Epithelial cell of proximal tubule (primary cell): Measurements from ENCODE around the gene ZNF554. TPM values are rescaled to one million over a fixed set of nuclear protein-coding genes. Genes with fewer than 3 reads are reported as not detected.

ENCODE experiments used
- DNase-seq: peaks from one replicate; pipeline ENCODE4 v3.0.0-alpha.2; 2011; ENCODE audit warnings: low read depth
- H3K4me3 ChIP-seq: 2 replicates; pipeline ENCODE4 v1.5.1; 2011; ENCODE audit warnings: low read depth, mild to moderate bottlenecking, low read length
- total RNA-seq: library from RNA; depleted of rRNA; stranded (reverse); fragments of >200 nt; gene quantifications from 2 replicates; pipeline ENCODE4 v1.2.3, GENCODE V29; 2015
- TF ChIP-seq, protein P1 (sequence below): conservative IDR thresholded peaks from 2 replicates; pipeline ENCODE4 v1.5.1; 2012; ENCODE audit warnings: low read depth, mild to moderate bottlenecking, low read length

Gene ZNF554
- total RNA-seq, 1 donor from 2014 or later, result 2.5 TPM

DNA sequence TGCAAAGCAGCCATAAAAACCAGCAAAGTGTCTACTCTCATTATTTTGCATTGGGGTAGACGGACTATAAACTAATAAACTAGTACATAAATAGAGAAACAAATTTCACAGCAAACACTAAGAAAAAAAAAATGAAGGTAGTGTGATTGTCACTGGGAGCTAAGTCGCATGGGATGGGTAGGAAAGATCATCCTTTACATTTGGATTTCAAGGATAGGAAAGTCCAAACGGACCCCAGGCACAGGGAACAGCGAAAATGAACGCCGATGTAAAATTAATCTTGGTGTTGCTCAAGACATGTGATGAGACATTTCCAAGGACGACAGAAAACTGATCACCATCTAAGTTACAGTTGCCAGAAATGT is 35.9 kb upstream of the ZNF554 start:
- H3K4me3 ChIP-seq, result peak overlapping the region; percentile 41
- DNase-seq, result no peak
- TF ChIP-seq, protein P1, sequence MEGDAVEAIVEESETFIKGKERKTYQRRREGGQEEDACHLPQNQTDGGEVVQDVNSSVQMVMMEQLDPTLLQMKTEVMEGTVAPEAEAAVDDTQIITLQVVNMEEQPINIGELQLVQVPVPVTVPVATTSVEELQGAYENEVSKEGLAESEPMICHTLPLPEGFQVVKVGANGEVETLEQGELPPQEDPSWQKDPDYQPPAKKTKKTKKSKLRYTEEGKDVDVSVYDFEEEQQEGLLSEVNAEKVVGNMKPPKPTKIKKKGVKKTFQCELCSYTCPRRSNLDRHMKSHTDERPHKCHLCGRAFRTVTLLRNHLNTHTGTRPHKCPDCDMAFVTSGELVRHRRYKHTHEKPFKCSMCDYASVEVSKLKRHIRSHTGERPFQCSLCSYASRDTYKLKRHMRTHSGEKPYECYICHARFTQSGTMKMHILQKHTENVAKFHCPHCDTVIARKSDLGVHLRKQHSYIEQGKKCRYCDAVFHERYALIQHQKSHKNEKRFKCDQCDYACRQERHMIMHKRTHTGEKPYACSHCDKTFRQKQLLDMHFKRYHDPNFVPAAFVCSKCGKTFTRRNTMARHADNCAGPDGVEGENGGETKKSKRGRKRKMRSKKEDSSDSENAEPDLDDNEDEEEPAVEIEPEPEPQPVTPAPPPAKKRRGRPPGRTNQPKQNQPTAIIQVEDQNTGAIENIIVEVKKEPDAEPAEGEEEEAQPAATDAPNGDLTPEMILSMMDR, result no peak

DNA sequence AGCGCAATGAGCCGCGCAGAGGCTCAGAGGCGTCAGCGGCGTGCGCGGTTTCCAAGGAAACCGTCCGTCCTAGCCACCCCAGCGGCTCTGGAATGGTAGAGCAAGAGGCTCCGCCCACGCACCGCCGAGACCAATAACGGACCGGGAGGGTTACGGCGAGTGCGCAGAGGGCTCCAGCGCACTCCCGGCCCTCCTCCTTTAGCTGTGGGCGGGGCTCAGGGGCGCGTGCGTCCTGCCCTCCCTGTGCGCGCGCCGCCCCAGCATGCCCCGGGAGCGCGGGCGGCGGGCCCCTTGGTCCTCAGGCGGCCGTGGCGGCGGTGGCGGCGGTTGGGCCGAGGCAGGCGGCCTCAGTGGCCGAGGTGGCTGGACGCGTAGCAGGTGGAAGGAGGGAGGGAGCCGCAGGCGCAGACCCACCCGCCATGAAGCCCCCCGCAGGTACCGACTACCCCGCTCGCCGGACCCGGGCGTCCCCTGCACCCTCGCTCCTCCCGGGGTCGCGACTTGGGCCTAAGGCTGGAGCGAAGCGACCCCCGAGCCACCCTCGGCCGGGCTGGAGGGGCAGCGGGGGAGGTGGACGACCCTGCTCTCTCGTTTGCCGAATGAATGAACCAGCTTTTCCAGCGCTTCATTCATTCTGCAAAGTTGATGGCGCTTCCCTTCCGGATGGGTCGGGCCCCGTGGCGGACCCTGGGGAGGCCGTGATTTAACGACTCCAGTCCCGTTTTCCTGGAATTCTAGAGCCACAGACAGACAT is 34.2 kb upstream of the ZNF554 start, which contains the start of gene THOP1:
TSS of gene THOP1 (plus strand) at position 260 of the 754 bp plus-strand sequence. CDS start at position 420, 160 bp downstream.
- peak; percentile 84 for DNase-seq
- H3K4me3 ChIP-seq, result peak within 1 kb of the TSS; percentile 97
- TF ChIP-seq, protein P1, result no peak

DNA sequence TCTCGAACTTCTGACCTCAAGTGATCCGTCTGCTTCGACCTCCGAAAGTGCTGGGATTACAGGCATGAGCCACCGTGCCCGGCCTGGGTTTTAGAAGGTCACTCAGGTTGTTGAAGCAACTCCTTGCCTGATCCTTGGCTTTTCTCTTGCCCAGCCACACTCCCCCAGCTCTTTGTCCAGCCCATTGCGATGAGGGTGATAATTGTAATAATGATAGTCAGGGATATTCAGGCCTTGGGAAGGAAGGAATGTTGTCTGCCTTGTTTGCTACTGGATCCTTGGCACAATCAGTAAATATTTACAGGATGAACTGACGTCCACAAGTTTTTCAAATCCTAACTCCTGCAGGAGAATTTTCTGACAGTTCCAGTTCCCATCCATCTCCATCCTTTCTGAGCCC is 32.6 kb upstream of the ZNF554 start:
- H3K4me3 ChIP-seq, result no peak overlapping the region
- DNase-seq, result no peak
- TF ChIP-seq, protein P1, result no peak

DNA sequence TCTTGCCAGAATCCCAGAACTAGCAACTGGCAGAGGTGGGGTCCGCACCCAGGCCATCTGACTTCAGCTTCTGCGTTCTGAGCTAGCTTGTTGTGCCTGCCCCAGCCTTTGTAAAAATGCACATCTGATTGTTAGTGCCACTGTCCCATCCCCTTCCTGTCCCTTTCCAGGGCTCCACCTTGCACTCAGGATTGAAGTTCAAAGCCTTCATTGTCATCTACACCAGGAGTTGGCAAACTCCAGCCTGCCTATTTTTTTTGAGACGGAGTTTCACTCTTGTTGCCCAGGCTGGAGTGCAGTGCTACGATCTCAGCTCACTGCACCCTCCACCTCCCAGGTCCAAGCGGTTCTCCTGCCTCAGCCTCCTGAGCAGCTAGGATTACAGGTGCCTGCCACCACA is 31.4 kb upstream of the ZNF554 start:
- DNase-seq, result no peak
- TF ChIP-seq, protein P1, result no peak
- H3K4me3 ChIP-seq, result no peak overlapping the region

DNA sequence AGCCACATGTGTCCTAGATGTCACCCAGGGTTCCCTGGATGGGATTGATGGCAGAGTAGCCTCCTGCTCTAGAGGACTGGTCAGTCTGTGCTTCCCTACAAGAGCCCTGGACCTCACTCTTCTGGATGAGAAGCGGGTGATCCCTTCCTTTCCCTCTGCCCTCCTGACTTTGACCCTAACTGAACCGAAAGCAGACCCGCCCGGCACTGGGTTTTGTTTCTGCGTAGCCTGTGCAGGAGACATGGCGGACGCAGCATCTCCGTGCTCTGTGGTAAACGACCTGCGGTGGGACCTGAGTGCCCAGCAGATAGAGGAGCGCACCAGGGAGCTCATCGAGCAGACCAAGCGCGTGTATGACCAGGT is 29.5 kb upstream of the ZNF554 start:
- H3K4me3 ChIP-seq, result no peak overlapping the region
- DNase-seq, result no peak
- TF ChIP-seq, protein P1, result no peak

DNA sequence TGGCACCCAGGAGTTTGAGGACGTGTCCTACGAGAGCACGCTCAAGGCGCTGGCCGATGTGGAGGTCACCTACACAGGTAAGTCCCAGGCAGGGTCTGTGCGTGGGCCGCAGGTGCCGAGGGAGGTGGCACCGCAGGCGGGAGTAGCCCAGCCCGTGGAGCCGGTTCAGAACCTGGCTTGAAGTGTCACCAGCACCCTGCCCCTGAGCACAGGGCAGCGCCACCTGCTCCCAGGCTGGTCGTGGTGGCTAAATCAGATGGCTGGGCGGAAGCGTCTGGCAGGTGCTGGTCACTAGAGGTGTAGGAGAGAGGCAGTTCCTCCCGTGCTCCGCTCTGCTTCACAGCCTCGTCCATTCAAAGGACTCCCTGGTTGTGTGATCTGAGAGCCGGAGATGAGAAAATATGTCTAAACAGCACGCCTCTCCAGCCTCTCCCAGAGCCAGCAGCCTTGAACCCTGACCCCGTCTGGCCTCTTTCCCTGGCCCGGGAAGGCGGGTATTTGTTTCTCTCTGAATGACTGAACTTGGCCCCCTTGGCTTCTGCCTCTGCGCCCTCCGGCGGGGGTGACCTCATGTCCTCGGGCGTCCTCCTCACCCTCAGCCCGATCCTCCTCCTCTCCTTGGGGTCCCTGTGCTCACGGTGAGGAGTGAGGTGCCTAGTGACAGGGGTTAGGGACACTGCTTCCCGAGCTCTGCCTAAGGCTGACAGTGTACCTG is 29.0 kb upstream of the ZNF554 start:
- TF ChIP-seq, protein P1, result no peak
- no peak overlapping the region for H3K4me3 ChIP-seq

More for the DNA sequence above, 29.0 kb upstream of the ZNF554 start:
- DNase-seq, result no peak
